ENCODE results near the gene TNIK.

GRCh38 chr3:171383206-171384018, 76.8 kb downstream of the TNIK start:
- TF ChIP-seq CTCF (conservative IDR thresholded peaks at IDR 0.05; ENCODE audit: low read length): no peak
- TF ChIP-seq EZH2phosphoT487 (IDR thresholded peaks at IDR 0.05; ENCODE audit: borderline replicate concordance): no peak

Measured in Loucy (cell line).